Spleen (tissue), 11 donors: ENCODE data around the gene GSK3B. TPM values are rescaled to one million over a fixed set of nuclear protein-coding genes. Genes with fewer than 3 reads are reported as not detected.

ENCODE experiments used
- DNase-seq: peaks from one replicate; pipeline ENCODE4 v3.0.0-alpha.2; 2020
- H3K27ac ChIP-seq, 8 donors: fragments of 200-600 bp; sonication (generic) in 7 of 8; 1 replicate in 4 of 8; 2 replicates in 4 of 8; pipeline versions ENCODE4 v1.5.0 to v1.8.0; 2016 to 2021; ENCODE audit warnings: inconsistent platforms in 4 of 8, mild to moderate bottlenecking in 4 of 8, moderate library complexity in 1 of 8
- H3K27me3 ChIP-seq, 7 donors: fragments of 200-600 bp; sonication (generic) in 6 of 7; replicated peaks in 1 of 7; 1 replicate in 4 of 7; 2 replicates in 3 of 7; pipeline versions ENCODE4 v1.5.0 to v1.8.0; 2016 to 2021; ENCODE audit warnings: inconsistent platforms in 3 of 7, mild to moderate bottlenecking in 1 of 7
- H3K36me3 ChIP-seq, 6 donors: fragments of 200-600 bp; sonication (generic) in 5 of 6; 1 replicate in 4 of 6; 2 replicates in 2 of 6; pipeline versions ENCODE4 v1.5.0 to v1.8.0; 2016 to 2021; ENCODE audit warnings: inconsistent platforms in 2 of 6
- H3K4me1 ChIP-seq, 6 donors: fragments of 200-600 bp; sonication (generic) in 5 of 6; 1 replicate in 3 of 6; 2 replicates in 3 of 6; pipeline versions ENCODE4 v1.5.0 to v1.8.0; 2016 to 2021; ENCODE audit warnings: inconsistent platforms in 3 of 6
- H3K4me3 ChIP-seq, 8 donors: fragments of 200-600 bp; sonication (generic) in 7 of 8; 1 replicate in 4 of 8; 2 replicates in 4 of 8; pipeline versions ENCODE4 v1.5.0 to v1.8.0; 2016 to 2021; ENCODE audit warnings: inconsistent platforms in 4 of 8, mild to moderate bottlenecking in 4 of 8, moderate library complexity in 2 of 8
- H3K9me3 ChIP-seq, 8 donors: fragments of 200-600 bp; sonication (generic) in 7 of 8; 1 replicate in 4 of 8; 2 replicates in 4 of 8; pipeline versions ENCODE4 v1.5.0 to v1.8.0; 2016 to 2021; ENCODE audit warnings: inconsistent platforms in 4 of 8
- CTCF ChIP-seq, 11 experiments: fragments of 200-600 bp in 7 of 11; fragments of 450-650 bp in 4 of 11; sonication (generic) in 4 of 11; IDR thresholded peaks in 8 of 11; conservative IDR thresholded peaks in 3 of 11; 1 replicate in 7 of 11; 2 replicates in 4 of 11; pipeline versions ENCODE4 v1.4.0 to v1.8.0; 2016 to 2021; ENCODE audit warnings: antibody characterized with exemption in 11 of 11, inconsistent platforms in 4 of 11, mild to moderate bottlenecking in 1 of 11
- POLR2A ChIP-seq, 3 donors: fragments of 450-650 bp; IDR thresholded peaks; one replicate each; pipeline ENCODE4 v1.5.1; 2017; ENCODE audit warnings: antibody characterized with exemption in 3 of 3, mild to moderate bottlenecking in 1 of 3
- POLR2AphosphoS5 ChIP-seq, 3 donors: sonication (generic); formaldehyde crosslinking; IDR thresholded peaks; one replicate each; pipeline ENCODE4 v1.5.1; 2017; ENCODE audit warnings: antibody characterized with exemption in 3 of 3
- WGBS, 5 donors: extraction: QIAGEN DNeasy Blood & Tissue Kit in 3 of 5; methylation state at CpG; one replicate each; pipeline versions ENCODE4 v1.1.5 to v1.1.7; 2013 to 2018; 5-methylcytosine and 5-hydroxymethylcytosine counted together
- intact Hi-C: fragments of 100-400 bp; cut with DNase I; formaldehyde crosslinking; loops from one replicate; pipeline ENCODE4 v1.15.0; 2023; ENCODE audit warnings: low total_unique reads
- polyA plus RNA-seq, 3 donors: library from polyadenylated mRNA; stranded (reverse); fragments of 200-250 nt; gene quantifications; one replicate each; pipeline ENCODE4 v1.2.1, GENCODE V29; 2013
- total RNA-seq, 7 donors: library from RNA; depleted of rRNA in 3 of 7; stranded (reverse); fragments of >200 nt in 3 of 7; fragmentation: NEBNext Ultra II Directional in 4 of 7; extraction: Animal tissue kit (Norgen Biotek cat#: 25700) in 4 of 7; gene quantifications; one replicate each; pipeline versions ENCODE4 v1.1.0 to v1.2.1, GENCODE V29; 2016 to 2021
- donor health status: healthy with polysubstance abuse.
- donor health status: DM: no; HTN: no; CAD: no; lungs with moderate emphysema.
- donor health status: DM: no; HTN: no; CAD: no.
- donor health status: Bipolar disorder and iron deficiency.
- donor health status: healthy.
- donor health status: DM: no; HTN: no; CAD: no.
- donor health status: DM: yes; HTN: yes; CAD: no.

The GSK3B gene
- total and polyA plus RNA-seq, 10 donors = 4.7 to 62.2 (median 53.1) TPM

- Histone ChIP-seq H3K27ac (no peak overlapping the region), H3K27me3 (no peaks in the 10 kb centered on the region), H3K9me3 (no peaks in the 10 kb centered on the region), H3K4me3 (no peak overlapping the region), H3K4me1 (no peaks in the 10 kb centered on the region), H3K36me3 (no peaks in the 10 kb centered on the region)
- DNase-seq = no peak
- 74 to 87% (median 81%) methylated on average over 3 of the region's 3 CpGs for WGBS, 5 donors
- TF ChIP-seq CTCF (IDR thresholded peaks at IDR 0.05 in 8 of 11, conservative IDR thresholded peaks at IDR 0.05 in 3 of 11) (no peak), POLR2AphosphoS5 (IDR thresholded peaks at IDR 0.05) (no peak), POLR2A (IDR thresholded peaks at IDR 0.05) (no peak)
- intact Hi-C loops = no loop called here
Observed at GRCh38 chr3:119795849-119796248, 298.4 kb downstream of the GSK3B start.

- intact Hi-C loops = no loop called here
- H3K9me3 ChIP-seq = no peaks in the 10 kb centered on the region
- no peak overlapping the region for H3K4me3 ChIP-seq
- H3K27ac ChIP-seq = no peak overlapping the region
- TF ChIP-seq POLR2A (IDR thresholded peaks at IDR 0.05) (no peak), CTCF (IDR thresholded peaks at IDR 0.05 in 8 of 11, conservative IDR thresholded peaks at IDR 0.05 in 3 of 11) (no peak), POLR2AphosphoS5 (IDR thresholded peaks at IDR 0.05) (no peak)
- no peaks in the 10 kb centered on the region for H3K36me3 ChIP-seq
- no peaks in the 10 kb centered on the region for H3K4me1 ChIP-seq
- H3K27me3 ChIP-seq = no peaks in the 10 kb centered on the region
- 61 to 77% (median 74%) methylated on average over 5 of the region's 5 CpGs for WGBS, 5 donors
- no peak for DNase-seq
Observed at GRCh38 chr3:119794971-119795612, 299.2 kb downstream of the GSK3B start.

- no peak for DNase-seq
- intact Hi-C loops = no loop called here
- H3K27me3 ChIP-seq = no peaks in the 10 kb centered on the region
- H3K4me1 ChIP-seq = no peaks in the 10 kb centered on the region
- 87 to 98% (median 94%) methylated on average over 2 of the region's 2 CpGs for WGBS, 5 donors
- H3K9me3 ChIP-seq = no peaks in the 10 kb centered on the region
- H3K4me3 ChIP-seq = no peak overlapping the region
- H3K27ac ChIP-seq = no peak overlapping the region
- TF ChIP-seq POLR2AphosphoS5 (IDR thresholded peaks at IDR 0.05) (no peak), POLR2A (IDR thresholded peaks at IDR 0.05) (no peak), CTCF (IDR thresholded peaks at IDR 0.05 in 8 of 11, conservative IDR thresholded peaks at IDR 0.05 in 3 of 11) (no peak)
- H3K36me3 ChIP-seq = no peaks in the 10 kb centered on the region
Observed at GRCh38 chr3:119794401-119794800, 299.8 kb downstream of the GSK3B start.

- H3K4me1 ChIP-seq = no peaks in the 10 kb centered on the region
- no peak overlapping the region for H3K27ac ChIP-seq
- intact Hi-C loops = no loop called here
- H3K4me3 ChIP-seq = no peak overlapping the region
- H3K36me3 ChIP-seq = no peaks in the 10 kb centered on the region
- DNase-seq = no peak
- no peaks in the 10 kb centered on the region for H3K9me3 ChIP-seq
- H3K27me3 ChIP-seq = no peaks in the 10 kb centered on the region
- TF ChIP-seq POLR2A (IDR thresholded peaks at IDR 0.05) (no peak), POLR2AphosphoS5 (IDR thresholded peaks at IDR 0.05) (no peak), CTCF (IDR thresholded peaks at IDR 0.05 in 8 of 11, conservative IDR thresholded peaks at IDR 0.05 in 3 of 11) (no peak)
- 93 to 97% (median 94%) methylated on average over 8 of the region's 8 CpGs for WGBS, 5 donors
Observed at GRCh38 chr3:119792270-119792669, 302.0 kb downstream of the GSK3B start.
